GM19468 (cell line): Measurements from ENCODE around the gene MFSD11.
"Not testable (repeated sequence)": the region's sequence is repeated elsewhere in the genome, so short reads cannot be mapped to it uniquely, and the experiment has no call there.

Experiments used
- ATAC-seq: cut with Tn5 transposase; IDR thresholded peaks from one replicate; pipeline ENCODE4 v1.9.1; 2021; ENCODE audit warnings: mild to moderate bottlenecking, moderate library complexity, moderate number of reproducible peaks; ENCODE audit not compliant: unreplicated experiment; ENCODE audit errors: extremely low read depth

MFSD11 gene

GRCh38 chr17:76707985-76708807, 29.7 kb upstream of the MFSD11 start:
- no peak for ATAC-seq

- ATAC-seq, result no peak
These were observed 28.6 kb upstream of the MFSD11 start for GRCh38 chr17:76709077-76709950.

- ATAC-seq, result not testable (repeated sequence)
These were observed 27.7 kb upstream of the MFSD11 start for GRCh38 chr17:76709951-76710862.

- ATAC-seq, result no peak
These were observed 26.9 kb upstream of the MFSD11 start, which contains the start of gene MXRA7 for GRCh38 chr17:76710863-76711611. MXRA7 (minus strand) TSS chr17:76710965; CDS start chr17:76710946, 19 bp downstream.

GRCh38 chr17:76712321-76712720, 25.6 kb upstream of the MFSD11 start:
- not testable (repeated sequence) for ATAC-seq

GRCh38 chr17:76713765-76714164, 24.2 kb upstream of the MFSD11 start:
- no peak for ATAC-seq

GRCh38 chr17:76714336-76714735, 23.6 kb upstream of the MFSD11 start:
- ATAC-seq, result no peak

- no peak for ATAC-seq
These were observed 23.0 kb upstream of the MFSD11 start for GRCh38 chr17:76714822-76715495.

- ATAC-seq, result no peak
These were observed 22.5 kb upstream of the MFSD11 start for GRCh38 chr17:76715496-76715830.

- ATAC-seq, result no peak
These were observed 21.6 kb upstream of the MFSD11 start for GRCh38 chr17:76716146-76716838.

- ATAC-seq, result no peak
These were observed 21.1 kb upstream of the MFSD11 start for GRCh38 chr17:76716839-76717215.

- no peak for ATAC-seq
These were observed 19.4 kb upstream of the MFSD11 start for GRCh38 chr17:76718516-76718915.

- no peak for ATAC-seq
These were observed 17.7 kb upstream of the MFSD11 start for GRCh38 chr17:76720211-76720610.

- ATAC-seq, result no peak
These were observed 17.0 kb upstream of the MFSD11 start for GRCh38 chr17:76720941-76721340.

- no peak for ATAC-seq
These were observed 16.5 kb upstream of the MFSD11 start for GRCh38 chr17:76721463-76721862.

GRCh38 chr17:76722279-76722678, 15.6 kb upstream of the MFSD11 start:
- ATAC-seq, result no peak

GRCh38 chr17:76722977-76723376, 14.9 kb upstream of the MFSD11 start:
- ATAC-seq, result not testable (repeated sequence)

- ATAC-seq, result no peak
These were observed 14.1 kb upstream of the MFSD11 start for GRCh38 chr17:76723812-76724211.
